Sigmoid colon (tissue), 3 donors: ENCODE measurements around the gene AP5Z1.

Experiments used
- POLR2A ChIP-seq, 2 donors: fragments of 450-650 bp; IDR thresholded peaks; one replicate each; pipeline ENCODE4 v1.6.1; 2016; ENCODE audit warnings: antibody characterized with exemption in 2 of 2, mild to moderate bottlenecking in 2 of 2, moderate library complexity in 2 of 2
- TF ChIP-seq, protein P1 (sequence below), 4 experiments: fragments of 450-650 bp in 3 of 4; fragments of 200-600 bp in 1 of 4; IDR thresholded peaks; one replicate each; pipeline ENCODE4 v1.5.1; 2016 to 2019; ENCODE audit warnings: antibody characterized with exemption in 4 of 4, mild to moderate bottlenecking in 3 of 4, moderate library complexity in 2 of 4

DNA sequence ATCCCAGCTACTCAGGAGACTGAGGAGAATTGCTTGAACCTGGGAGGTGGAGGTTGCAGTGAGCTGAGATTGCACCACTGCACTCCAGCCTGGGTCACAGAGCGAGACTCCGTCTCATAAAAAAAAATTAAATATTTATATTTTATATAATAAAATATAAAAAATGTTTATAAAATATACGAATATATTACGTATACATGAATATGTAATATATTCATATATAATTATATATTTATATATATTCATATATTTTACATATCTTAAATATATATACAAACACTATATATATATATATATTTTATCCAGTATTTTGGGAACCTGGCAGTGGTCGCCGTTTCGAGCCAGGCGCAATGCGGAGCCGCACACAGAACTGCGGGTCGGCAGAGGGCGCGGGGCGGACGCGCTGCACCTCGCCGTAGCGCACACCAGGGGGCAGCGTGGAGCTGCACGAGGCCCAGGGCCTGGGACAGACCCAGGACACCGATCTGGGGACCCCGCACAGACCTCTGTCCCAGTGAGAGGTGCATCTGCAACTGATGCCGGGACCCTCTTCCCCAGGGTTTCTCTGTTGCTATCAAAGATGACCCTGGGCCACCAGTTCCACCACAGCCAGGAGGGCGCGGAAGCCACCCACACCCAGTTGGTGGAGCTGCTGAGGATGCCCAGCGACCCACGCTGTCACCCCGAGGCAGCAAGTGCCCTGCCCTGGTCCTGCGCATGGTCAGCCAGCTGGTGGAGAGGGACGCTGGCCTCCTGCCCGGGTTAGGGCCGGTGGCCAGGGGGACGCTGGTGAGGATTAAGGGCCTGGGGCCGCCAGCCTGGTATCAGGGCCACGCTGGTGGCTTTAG lies 22.7 kb downstream of the AP5Z1 start:
- TF ChIP-seq POLR2A (IDR thresholded peaks at IDR 0.05): no peak
- TF ChIP-seq, protein P1, sequence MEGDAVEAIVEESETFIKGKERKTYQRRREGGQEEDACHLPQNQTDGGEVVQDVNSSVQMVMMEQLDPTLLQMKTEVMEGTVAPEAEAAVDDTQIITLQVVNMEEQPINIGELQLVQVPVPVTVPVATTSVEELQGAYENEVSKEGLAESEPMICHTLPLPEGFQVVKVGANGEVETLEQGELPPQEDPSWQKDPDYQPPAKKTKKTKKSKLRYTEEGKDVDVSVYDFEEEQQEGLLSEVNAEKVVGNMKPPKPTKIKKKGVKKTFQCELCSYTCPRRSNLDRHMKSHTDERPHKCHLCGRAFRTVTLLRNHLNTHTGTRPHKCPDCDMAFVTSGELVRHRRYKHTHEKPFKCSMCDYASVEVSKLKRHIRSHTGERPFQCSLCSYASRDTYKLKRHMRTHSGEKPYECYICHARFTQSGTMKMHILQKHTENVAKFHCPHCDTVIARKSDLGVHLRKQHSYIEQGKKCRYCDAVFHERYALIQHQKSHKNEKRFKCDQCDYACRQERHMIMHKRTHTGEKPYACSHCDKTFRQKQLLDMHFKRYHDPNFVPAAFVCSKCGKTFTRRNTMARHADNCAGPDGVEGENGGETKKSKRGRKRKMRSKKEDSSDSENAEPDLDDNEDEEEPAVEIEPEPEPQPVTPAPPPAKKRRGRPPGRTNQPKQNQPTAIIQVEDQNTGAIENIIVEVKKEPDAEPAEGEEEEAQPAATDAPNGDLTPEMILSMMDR (IDR thresholded peaks at IDR 0.05): peak; percentile 50 to 88 (median 62)
